HG03196 (cell line): ENCODE results near the gene PER1.
A peak's percentile ranks its signal among the peaks of the same experiment; 100 is the strongest.

Experiments used
- ATAC-seq: cut with Tn5 transposase; IDR thresholded peaks from one replicate; pipeline ENCODE4 v1.9.1; 2021; ENCODE audit not compliant: unreplicated experiment

PER1 gene

GRCh38 chr17:8140065-8141029 lies 11.9 kb downstream of the PER1 start:
- ATAC-seq = no peak

GRCh38 chr17:8138672-8139371 lies 13.4 kb downstream of the PER1 start:
- ATAC-seq = peak; percentile 76

GRCh38 chr17:8138374-8138671 lies 13.9 kb downstream of the PER1 start:
- no peak for ATAC-seq

GRCh38 chr17:8137645-8138373 lies 14.4 kb downstream of the PER1 start:
- no peak for ATAC-seq

- no peak for ATAC-seq
These were observed 18.3 kb downstream of the PER1 start for GRCh38 chr17:8133941-8134340.

- ATAC-seq = no peak
These were observed 18.8 kb downstream of the PER1 start for GRCh38 chr17:8133399-8133798.

- no peak for ATAC-seq
These were observed 20.3 kb downstream of the PER1 start for GRCh38 chr17:8131844-8132441.

GRCh38 chr17:8128125-8128784 lies 23.9 kb downstream of the PER1 start:
- no peak for ATAC-seq

GRCh38 chr17:8126491-8127066 lies 25.6 kb downstream of the PER1 start:
- ATAC-seq = no peak

GRCh38 chr17:8125947-8126490 lies 26.2 kb downstream of the PER1 start:
- ATAC-seq = no peak

GRCh38 chr17:8125154-8125946 lies 26.9 kb downstream of the PER1 start:
- no peak for ATAC-seq

GRCh38 chr17:8124350-8125153 lies 27.7 kb downstream of the PER1 start:
- ATAC-seq = no peak

- no peak for ATAC-seq
These were observed 28.4 kb downstream of the PER1 start, which contains the start of gene HES7 for GRCh38 chr17:8123695-8124349. Gene HES7, minus strand, starts transcription at chr17:8124106. Its CDS starts 22 bp downstream, at chr17:8124084.

- no peak for ATAC-seq
These were observed 29.1 kb downstream of the PER1 start for GRCh38 chr17:8122924-8123694.

- no peak for ATAC-seq
These were observed 29.7 kb downstream of the PER1 start for GRCh38 chr17:8122422-8122923.

GRCh38 chr17:8121681-8122421 lies 30.4 kb downstream of the PER1 start:
- ATAC-seq = no peak
